Smooth muscle cell of the brain vasculature (primary cell): Measurements from ENCODE around the gene C6.
A peak's percentile ranks its signal among the peaks of the same experiment; 100 is the strongest.

Experiments
- DNase-seq: peaks from one replicate; pipeline ENCODE4 v3.0.0-alpha.2; 2012; ENCODE audit warnings: low read depth, low spot score

The C6 gene

DNA sequence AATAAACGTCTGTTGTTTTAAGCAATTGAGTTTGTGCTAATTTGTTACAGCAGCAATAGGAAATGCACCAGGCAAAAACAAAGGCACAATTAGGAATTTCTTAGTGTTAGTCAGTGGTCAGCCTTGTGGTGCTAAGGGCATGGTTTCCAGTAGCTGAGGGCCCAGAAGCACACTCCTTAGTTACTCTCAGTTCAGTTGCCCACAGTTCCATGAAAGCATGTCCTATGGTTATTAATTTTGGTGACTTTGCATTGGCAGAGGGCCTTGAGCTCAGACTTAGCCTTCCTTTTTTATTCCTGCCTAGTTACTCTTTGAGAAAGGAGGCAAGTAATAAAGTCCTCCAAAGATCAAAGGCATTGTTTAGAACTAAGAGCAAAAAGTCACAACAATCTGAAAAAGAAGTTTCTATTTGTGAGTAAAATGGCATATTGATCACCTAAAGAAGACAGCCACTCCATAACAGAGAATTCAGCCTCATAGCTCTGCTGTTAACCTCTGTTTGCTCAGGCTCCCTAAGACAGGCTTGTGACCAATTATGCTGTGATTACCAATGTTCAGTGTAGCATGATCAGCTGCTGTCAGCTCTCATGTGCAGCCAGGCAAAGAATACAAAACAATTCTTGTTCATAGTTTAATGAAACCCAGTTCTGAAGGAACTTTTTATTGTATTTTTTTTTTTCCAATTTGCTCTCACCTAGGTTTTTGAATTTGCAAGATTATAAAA is 85.2 kb downstream of the C6 start:
- no peak for DNase-seq

DNA sequence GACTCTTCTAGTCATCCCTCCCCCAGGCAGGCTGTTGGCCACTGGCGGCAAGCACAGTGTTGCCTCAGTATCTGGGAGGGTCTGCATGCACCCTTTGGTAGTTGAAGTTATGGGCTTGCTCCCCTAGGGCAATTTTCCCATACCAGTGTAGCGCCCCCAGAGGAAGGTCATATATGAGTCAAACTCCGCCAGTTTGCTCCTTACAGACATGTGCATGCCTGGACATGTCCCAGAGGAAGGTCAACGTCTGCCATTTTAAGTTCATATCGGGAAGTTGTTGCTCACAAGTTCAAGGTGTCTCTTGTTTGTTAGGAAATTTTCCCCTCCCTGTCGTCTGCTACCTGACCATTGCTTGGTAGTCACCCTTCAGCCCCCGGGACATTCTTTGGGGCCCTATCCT is 90.9 kb downstream of the C6 start:
- DNase-seq = no peak

DNA sequence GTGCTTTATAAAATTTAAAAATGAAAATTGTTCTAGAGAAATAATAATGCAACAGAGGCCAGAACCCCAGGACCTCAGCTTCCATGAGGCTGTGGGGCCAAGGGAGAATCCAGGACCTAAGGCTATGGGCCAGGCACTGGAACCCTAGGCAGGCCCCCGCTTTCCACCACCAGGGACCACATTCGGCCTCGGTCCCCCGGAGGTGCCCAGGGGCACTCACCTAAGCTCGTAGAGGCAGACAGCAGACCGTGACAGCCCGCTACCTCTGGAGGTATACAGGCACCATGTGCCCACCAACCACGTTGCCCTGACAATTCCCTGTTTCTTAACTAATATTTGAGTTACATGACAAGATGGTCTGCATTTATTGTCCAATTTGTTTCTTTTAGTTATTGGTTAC is 92.7 kb downstream of the C6 start:
- no peak for DNase-seq

GRCh38 chr5:41118177-41118576 is 95.2 kb downstream of the C6 start:
- no peak for DNase-seq

- DNase-seq = peak; percentile 44
Measured at GRCh38 chr5:41115281-41115680, 98.1 kb downstream of the C6 start.

GRCh38 chr5:41112486-41113455 is 100.6 kb downstream of the C6 start:
- DNase-seq = no peak

- no peak for DNase-seq
Measured at GRCh38 chr5:41109186-41109585, 104.1 kb downstream of the C6 start.

- DNase-seq = no peak
Measured at GRCh38 chr5:41102341-41102740, 111.0 kb downstream of the C6 start.

- no peak for DNase-seq
Measured at GRCh38 chr5:41097642-41098041, 115.7 kb downstream of the C6 start.

GRCh38 chr5:41095324-41096101 is 117.8 kb downstream of the C6 start:
- no peak for DNase-seq

- no peak for DNase-seq
Measured at GRCh38 chr5:41094871-41095270, 118.5 kb downstream of the C6 start.

- DNase-seq = no peak
Measured at GRCh38 chr5:41093803-41094202, 119.5 kb downstream of the C6 start.
